HepG2 (cell line): ENCODE results near the gene ITGB2. TPM values are rescaled to one million over a fixed set of nuclear protein-coding genes. Genes with fewer than 3 reads are reported as not detected.

Experiments used
- DPF2 ChIP-seq: sonication (generic); formaldehyde crosslinking; IDR thresholded peaks from 2 replicates; pipeline ENCODE4 v1.4.0; 2020; ENCODE audit warnings: mild to moderate bottlenecking, low read depth, missing genetic modification reagents, borderline replicate concordance
- GPBP1L1 ChIP-seq: sonication (generic); formaldehyde crosslinking; IDR thresholded peaks from 2 replicates; pipeline ENCODE4 v1.5.0; 2020; ENCODE audit warnings: mild to moderate bottlenecking, missing genetic modification reagents
- HDAC2 ChIP-seq: sonication (generic); formaldehyde crosslinking; IDR thresholded peaks from 2 replicates; pipeline ENCODE4 v1.4.0; 2020; ENCODE audit warnings: missing genetic modification reagents
- MEIS2 ChIP-seq: sonication (generic); formaldehyde crosslinking; IDR thresholded peaks from 2 replicates; pipeline ENCODE4 v1.9.0; 2021; ENCODE audit warnings: mild to moderate bottlenecking, missing genetic modification reagents
- PITX1 ChIP-seq: sonication (generic); formaldehyde crosslinking; IDR thresholded peaks from 2 replicates; pipeline ENCODE4 v1.5.1; 2020; ENCODE audit warnings: mild to moderate bottlenecking, missing genetic modification reagents
- ZFX ChIP-seq: sonication (generic); formaldehyde crosslinking; IDR thresholded peaks from 2 replicates; pipeline ENCODE4 v1.4.0; 2020; ENCODE audit warnings: mild to moderate bottlenecking, low read depth, missing genetic modification reagents, moderate library complexity
- ZNF205 ChIP-seq: IDR thresholded peaks from 2 replicates; pipeline ENCODE4 v1.6.1; 2018; ENCODE audit warnings: missing biosample characterization, missing genetic modification reagents
- ZNF350 ChIP-seq: sonication (generic); formaldehyde crosslinking; IDR thresholded peaks from 2 replicates; pipeline ENCODE4 v1.4.0; 2020; ENCODE audit warnings: mild to moderate bottlenecking, low read depth, missing genetic modification reagents, borderline replicate concordance
- ZNF558 ChIP-seq: sonication (generic); formaldehyde crosslinking; IDR thresholded peaks from 2 replicates; pipeline ENCODE4 v1.9.0; 2022; ENCODE audit warnings: mild to moderate bottlenecking, missing genetic modification reagents, borderline replicate concordance
- ZNF678 ChIP-seq: sonication (generic); formaldehyde crosslinking; IDR thresholded peaks from 2 replicates; pipeline ENCODE4 v1.4.0; 2020; ENCODE audit warnings: mild to moderate bottlenecking, missing genetic modification reagents
- ZNF782 ChIP-seq: sonication (generic); formaldehyde crosslinking; IDR thresholded peaks from 2 replicates; pipeline ENCODE4 v1.4.0; 2020; ENCODE audit warnings: missing genetic modification reagents, mild to moderate bottlenecking, borderline replicate concordance
- polyA plus RNA-seq, 8 experiments: library from polyadenylated mRNA; depleted of rRNA in 3 of 8; stranded (reverse) in 7 of 8; unstranded in 1 of 8; fragments of >200 nt; fragmentation: Illumina TruSeq in 4 of 8; extraction: Trizol in 4 of 8; gene quantifications; 2 replicates each; pipeline versions ENCODE4 v1.2.1 to v1.2.3, GENCODE V29; 2011 to 2016; ENCODE audit warnings: low read depth in 4 of 8, missing spikeins in 1 of 8, mixed read lengths in 1 of 8; ENCODE audit not compliant: insufficient read depth in 1 of 8
- total RNA-seq, 5 experiments: library from RNA; depleted of rRNA; stranded (reverse); fragments of >200 nt; fragmentation: Illumina TruSeq; extraction: Trizol; gene quantifications; 2 replicates each; pipeline ENCODE4 v1.2.3, GENCODE V29; 2016; ENCODE audit warnings: low read depth in 1 of 5
- TF ChIP-seq, protein P1 (sequence below): sonication (generic); formaldehyde crosslinking; IDR thresholded peaks from 2 replicates; pipeline ENCODE4 v1.8.1; 2023; ENCODE audit warnings: mild to moderate bottlenecking, missing genetic modification reagents
- TF ChIP-seq, protein P2 (sequence below): sonication (generic); formaldehyde crosslinking; IDR thresholded peaks from 2 replicates; pipeline ENCODE4 v1.4.0; 2020; ENCODE audit warnings: missing genetic modification reagents, borderline replicate concordance
- TF ChIP-seq, protein P3 (sequence below): sonication (generic); formaldehyde crosslinking; conservative IDR thresholded peaks from 2 replicates; pipeline ENCODE4 v1.4.0; 2020; ENCODE audit warnings: missing genetic modification reagents
- TF ChIP-seq, protein P4 (sequence below): sonication (generic); formaldehyde crosslinking; IDR thresholded peaks from 2 replicates; pipeline ENCODE4 v1.4.0; 2020; ENCODE audit warnings: missing genetic modification reagents

ITGB2 gene
- total and polyA plus RNA-seq, 2 of the 13 experiments (the other 11 are each of a cell fraction or from before 2014, with no cell fraction given): 4.2 to 18.0 TPM

DNA sequence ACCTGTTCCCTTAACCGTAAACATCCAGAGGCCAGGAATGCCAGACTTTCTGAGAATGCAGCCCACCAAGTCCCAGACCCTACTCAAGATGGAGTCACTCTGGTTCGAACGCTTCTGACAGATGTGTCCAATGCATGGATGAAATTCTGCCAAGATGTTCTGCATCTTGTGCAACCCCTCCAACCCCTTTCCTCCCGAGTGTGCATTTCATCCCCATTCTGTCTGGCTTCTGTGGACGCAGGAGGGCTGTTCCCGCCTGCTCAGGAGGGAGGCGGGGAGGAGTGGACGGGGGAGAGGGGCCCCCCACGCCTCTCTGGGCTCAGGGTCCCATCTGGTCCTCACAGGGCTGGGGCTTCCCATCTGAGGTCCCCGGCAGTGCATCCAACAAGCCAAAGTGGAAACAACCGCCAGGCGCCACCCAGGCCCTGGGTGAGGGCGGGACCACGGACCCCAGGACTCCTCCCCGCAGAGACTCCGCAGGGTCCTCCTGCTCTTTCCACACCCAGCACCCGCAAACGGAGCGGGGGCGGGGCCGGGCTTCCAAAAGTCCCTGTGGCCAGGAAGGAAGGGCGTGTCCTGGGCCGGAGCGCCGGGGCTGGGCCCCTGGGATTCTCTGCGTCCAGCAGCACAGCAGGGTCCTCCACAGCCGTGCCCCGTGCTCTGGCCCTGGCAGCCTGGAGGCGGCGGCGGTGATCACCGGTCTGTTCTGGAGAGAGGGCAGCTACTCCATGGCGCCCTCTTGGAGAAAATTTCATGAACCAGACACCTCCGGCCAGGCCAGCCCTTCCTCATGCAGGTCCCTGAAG, 75.1 kb downstream of the ITGB2 start (continued):
- TF ChIP-seq, protein P1, sequence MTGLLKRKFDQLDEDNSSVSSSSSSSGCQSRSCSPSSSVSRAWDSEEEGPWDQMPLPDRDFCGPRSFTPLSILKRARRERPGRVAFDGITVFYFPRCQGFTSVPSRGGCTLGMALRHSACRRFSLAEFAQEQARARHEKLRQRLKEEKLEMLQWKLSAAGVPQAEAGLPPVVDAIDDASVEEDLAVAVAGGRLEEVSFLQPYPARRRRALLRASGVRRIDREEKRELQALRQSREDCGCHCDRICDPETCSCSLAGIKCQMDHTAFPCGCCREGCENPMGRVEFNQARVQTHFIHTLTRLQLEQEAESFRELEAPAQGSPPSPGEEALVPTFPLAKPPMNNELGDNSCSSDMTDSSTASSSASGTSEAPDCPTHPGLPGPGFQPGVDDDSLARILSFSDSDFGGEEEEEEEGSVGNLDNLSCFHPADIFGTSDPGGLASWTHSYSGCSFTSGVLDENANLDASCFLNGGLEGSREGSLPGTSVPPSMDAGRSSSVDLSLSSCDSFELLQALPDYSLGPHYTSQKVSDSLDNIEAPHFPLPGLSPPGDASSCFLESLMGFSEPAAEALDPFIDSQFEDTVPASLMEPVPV (CRISPR knock-in tag): peak; percentile 54; the same call in 1 of the 2 replicates
- TF ChIP-seq ZNF350 (CRISPR knock-in tag): no peak; the same call in 1 of the 2 replicates
- TF ChIP-seq, protein P2, sequence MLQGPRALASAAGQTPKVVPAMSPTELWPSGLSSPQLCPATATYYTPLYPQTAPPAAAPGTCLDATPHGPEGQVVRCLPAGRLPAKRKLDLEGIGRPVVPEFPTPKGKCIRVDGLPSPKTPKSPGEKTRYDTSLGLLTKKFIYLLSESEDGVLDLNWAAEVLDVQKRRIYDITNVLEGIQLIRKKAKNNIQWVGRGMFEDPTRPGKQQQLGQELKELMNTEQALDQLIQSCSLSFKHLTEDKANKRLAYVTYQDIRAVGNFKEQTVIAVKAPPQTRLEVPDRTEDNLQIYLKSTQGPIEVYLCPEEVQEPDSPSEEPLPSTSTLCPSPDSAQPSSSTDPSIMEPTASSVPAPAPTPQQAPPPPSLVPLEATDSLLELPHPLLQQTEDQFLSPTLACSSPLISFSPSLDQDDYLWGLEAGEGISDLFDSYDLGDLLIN (CRISPR knock-in tag): no peak
- no peak for TF ChIP-seq HDAC2 (CRISPR knock-in tag)
- TF ChIP-seq ZNF678 (CRISPR knock-in tag): no peak
- no peak for TF ChIP-seq ZNF205
- TF ChIP-seq GPBP1L1 (CRISPR knock-in tag): no peak
- TF ChIP-seq PITX1: no peak
- TF ChIP-seq ZNF782 (CRISPR knock-in tag): no peak
- TF ChIP-seq MEIS2 (CRISPR knock-in tag): no peak
- no peak for TF ChIP-seq ZNF558
- peak; percentile 49 for TF ChIP-seq ZFX (CRISPR knock-in tag)
- 0 out of 2 replicates have a peak, but pooled peaks have one; percentile 30 for TF ChIP-seq DPF2 (CRISPR knock-in tag)
- TF ChIP-seq, protein P3, sequence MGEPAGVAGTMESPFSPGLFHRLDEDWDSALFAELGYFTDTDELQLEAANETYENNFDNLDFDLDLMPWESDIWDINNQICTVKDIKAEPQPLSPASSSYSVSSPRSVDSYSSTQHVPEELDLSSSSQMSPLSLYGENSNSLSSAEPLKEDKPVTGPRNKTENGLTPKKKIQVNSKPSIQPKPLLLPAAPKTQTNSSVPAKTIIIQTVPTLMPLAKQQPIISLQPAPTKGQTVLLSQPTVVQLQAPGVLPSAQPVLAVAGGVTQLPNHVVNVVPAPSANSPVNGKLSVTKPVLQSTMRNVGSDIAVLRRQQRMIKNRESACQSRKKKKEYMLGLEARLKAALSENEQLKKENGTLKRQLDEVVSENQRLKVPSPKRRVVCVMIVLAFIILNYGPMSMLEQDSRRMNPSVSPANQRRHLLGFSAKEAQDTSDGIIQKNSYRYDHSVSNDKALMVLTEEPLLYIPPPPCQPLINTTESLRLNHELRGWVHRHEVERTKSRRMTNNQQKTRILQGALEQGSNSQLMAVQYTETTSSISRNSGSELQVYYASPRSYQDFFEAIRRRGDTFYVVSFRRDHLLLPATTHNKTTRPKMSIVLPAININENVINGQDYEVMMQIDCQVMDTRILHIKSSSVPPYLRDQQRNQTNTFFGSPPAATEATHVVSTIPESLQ (CRISPR knock-in tag): no peak
- TF ChIP-seq, protein P4, sequence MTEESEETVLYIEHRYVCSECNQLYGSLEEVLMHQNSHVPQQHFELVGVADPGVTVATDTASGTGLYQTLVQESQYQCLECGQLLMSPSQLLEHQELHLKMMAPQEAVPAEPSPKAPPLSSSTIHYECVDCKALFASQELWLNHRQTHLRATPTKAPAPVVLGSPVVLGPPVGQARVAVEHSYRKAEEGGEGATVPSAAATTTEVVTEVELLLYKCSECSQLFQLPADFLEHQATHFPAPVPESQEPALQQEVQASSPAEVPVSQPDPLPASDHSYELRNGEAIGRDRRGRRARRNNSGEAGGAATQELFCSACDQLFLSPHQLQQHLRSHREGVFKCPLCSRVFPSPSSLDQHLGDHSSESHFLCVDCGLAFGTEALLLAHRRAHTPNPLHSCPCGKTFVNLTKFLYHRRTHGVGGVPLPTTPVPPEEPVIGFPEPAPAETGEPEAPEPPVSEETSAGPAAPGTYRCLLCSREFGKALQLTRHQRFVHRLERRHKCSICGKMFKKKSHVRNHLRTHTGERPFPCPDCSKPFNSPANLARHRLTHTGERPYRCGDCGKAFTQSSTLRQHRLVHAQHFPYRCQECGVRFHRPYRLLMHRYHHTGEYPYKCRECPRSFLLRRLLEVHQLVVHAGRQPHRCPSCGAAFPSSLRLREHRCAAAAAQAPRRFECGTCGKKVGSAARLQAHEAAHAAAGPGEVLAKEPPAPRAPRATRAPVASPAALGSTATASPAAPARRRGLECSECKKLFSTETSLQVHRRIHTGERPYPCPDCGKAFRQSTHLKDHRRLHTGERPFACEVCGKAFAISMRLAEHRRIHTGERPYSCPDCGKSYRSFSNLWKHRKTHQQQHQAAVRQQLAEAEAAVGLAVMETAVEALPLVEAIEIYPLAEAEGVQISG (CRISPR knock-in tag): peak; percentile 43; the same call in 1 of the 2 replicates
